Measurements from ENCODE around the gene VWA3A. TPM values are rescaled to one million over a fixed set of nuclear protein-coding genes. Genes with fewer than 3 reads are reported as not detected.

VWA3A gene
- total RNA-seq, 1 donor from 2014 or later: 0.25 TPM

DNA sequence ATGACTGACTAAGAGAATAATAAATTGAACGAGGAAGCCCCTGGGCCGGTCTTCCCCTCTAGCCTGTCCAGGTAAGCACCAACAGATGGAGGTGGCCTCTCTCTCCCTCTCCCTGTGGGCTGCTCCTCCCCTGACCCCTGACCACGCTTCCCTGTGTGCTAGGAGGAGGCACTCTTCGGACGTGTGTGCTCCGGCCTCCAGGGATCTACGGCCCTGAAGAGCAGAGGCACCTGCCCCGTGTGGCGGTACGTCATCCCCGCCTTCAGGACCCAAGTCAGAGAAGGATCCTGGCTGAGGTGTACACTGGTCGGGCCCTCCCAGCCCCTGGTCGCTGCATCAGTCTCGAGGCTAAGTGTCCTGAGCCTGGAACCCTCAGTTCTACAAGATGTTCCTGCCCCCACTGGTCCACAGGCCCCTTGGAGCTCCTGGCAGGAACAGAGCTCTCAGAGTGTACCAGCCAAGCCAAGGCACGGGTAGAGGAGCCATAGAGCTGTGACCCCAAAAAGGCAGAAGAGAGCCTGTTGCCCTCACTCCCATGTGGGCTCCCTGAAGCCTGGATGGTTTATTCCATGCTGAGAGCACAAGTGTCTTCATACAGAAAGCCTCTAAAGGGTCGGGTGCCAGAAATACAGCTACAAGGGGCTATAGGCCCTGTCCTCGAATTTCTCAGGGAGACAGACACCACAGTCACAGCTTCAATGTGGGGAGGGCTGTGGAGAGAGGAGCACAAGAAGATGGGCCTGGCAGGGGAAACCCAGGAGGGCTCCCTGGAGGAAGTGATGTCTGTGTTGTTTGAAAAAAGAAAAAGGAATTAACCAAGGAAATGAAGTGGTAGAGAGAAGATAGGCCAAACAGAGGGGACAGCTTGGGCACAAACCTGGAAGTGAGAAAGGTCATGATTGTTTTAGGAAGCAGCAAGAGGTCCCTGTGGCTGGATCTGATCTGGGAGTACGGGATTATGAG is 85.9 kb downstream of the VWA3A start:
- H3K4me1 ChIP-seq: no peaks in the 10 kb centered on the region
- H3K27me3 ChIP-seq (ENCODE audit: low read depth): no peaks in the 10 kb centered on the region
- H3K4me3 ChIP-seq: no peak overlapping the region
- intact Hi-C loops (cut with micrococcal nuclease): loop anchor here (10.0 kb wide), 1 partner anchor 73 kb away; no protein-coding TSS in a partner anchor
- no peak overlapping the region for H3K27ac ChIP-seq (replicated peaks)
- no peaks in the 10 kb centered on the region for H3K9me3 ChIP-seq (replicated peaks)
- H3K36me3 ChIP-seq: no peaks in the 10 kb centered on the region
- DNase-seq: no peak
- TF ChIP-seq, protein P1, sequence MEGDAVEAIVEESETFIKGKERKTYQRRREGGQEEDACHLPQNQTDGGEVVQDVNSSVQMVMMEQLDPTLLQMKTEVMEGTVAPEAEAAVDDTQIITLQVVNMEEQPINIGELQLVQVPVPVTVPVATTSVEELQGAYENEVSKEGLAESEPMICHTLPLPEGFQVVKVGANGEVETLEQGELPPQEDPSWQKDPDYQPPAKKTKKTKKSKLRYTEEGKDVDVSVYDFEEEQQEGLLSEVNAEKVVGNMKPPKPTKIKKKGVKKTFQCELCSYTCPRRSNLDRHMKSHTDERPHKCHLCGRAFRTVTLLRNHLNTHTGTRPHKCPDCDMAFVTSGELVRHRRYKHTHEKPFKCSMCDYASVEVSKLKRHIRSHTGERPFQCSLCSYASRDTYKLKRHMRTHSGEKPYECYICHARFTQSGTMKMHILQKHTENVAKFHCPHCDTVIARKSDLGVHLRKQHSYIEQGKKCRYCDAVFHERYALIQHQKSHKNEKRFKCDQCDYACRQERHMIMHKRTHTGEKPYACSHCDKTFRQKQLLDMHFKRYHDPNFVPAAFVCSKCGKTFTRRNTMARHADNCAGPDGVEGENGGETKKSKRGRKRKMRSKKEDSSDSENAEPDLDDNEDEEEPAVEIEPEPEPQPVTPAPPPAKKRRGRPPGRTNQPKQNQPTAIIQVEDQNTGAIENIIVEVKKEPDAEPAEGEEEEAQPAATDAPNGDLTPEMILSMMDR (IDR thresholded peaks at IDR 0.05; ENCODE audit: borderline replicate concordance): no peak

DNA sequence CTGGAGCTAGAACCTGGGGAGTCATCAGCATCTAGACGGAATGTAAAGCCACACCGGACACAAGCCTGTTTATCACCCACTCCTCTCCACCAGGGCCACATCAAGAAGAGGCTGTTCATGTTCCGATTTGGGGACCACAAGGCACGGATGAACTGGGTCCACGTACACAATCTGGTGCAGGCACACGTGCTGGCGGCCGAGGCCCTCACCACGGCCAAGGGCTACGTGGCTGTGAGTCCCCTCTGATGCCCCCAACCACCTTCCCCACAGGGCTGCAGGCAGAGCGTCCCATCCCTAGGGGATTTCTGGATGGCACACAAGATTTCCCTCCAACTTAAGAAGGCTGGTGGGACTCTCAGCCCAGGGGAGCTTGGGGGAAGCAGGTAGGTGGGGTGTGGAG is 89.1 kb downstream of the VWA3A start:
- intact Hi-C loops (cut with micrococcal nuclease): no loop called here
- H3K4me1 ChIP-seq: no peaks in the 10 kb centered on the region
- no peaks in the 10 kb centered on the region for H3K27me3 ChIP-seq (ENCODE audit: low read depth)
- H3K9me3 ChIP-seq (replicated peaks): no peaks in the 10 kb centered on the region
- H3K36me3 ChIP-seq: no peaks in the 10 kb centered on the region
- TF ChIP-seq, protein P1 (IDR thresholded peaks at IDR 0.05; ENCODE audit: borderline replicate concordance): no peak
- H3K4me3 ChIP-seq: no peak overlapping the region
- no peak for DNase-seq
- no peak overlapping the region for H3K27ac ChIP-seq (replicated peaks)

DNA sequence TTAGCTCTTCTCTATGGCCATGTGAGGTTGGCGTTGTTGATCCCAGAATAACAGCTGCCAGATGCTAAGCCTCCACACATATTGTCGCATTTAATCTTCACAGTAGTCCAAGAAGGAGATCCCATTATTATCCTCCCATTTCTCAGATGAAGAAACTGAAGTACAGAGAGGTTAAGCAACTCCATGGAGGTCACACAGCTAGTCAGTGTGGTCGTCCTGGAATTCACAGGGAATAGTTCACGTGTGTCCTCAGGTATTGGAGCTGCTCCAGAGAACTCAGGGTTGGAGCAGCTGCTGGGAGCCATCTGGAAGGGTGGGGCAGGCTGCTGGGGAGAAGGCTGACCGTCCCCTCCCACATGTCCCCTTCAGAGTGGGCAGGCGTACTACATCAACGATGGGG is 89.5 kb downstream of the VWA3A start:
- DNase-seq: no peak
- no peaks in the 10 kb centered on the region for H3K9me3 ChIP-seq (replicated peaks)
- TF ChIP-seq, protein P1 (IDR thresholded peaks at IDR 0.05; ENCODE audit: borderline replicate concordance): no peak
- H3K27me3 ChIP-seq (ENCODE audit: low read depth): no peaks in the 10 kb centered on the region
- no peak overlapping the region for H3K4me3 ChIP-seq
- H3K27ac ChIP-seq (replicated peaks): no peak overlapping the region
- intact Hi-C loops (cut with micrococcal nuclease): no loop called here
- H3K4me1 ChIP-seq: no peaks in the 10 kb centered on the region
- no peaks in the 10 kb centered on the region for H3K36me3 ChIP-seq

DNA sequence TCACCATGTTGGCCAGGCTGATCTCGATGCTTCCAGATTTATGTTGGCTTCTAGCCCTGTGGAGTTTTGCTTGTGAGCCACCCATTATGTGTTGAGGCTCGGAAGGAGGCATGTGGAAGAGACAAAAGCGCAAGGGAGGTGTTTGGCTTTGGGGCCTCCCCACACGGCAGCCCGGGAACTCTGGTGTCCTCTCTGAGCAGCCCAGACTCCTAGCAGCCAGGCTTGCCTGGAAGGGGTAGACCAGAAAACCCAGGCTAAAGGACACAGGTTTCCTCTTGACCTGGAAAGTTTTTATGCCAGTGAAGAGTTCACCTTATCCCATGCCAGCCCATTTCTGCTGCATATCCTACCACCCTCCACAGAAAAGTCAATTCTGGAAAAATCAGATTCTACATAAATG is 91.0 kb downstream of the VWA3A start:
- H3K36me3 ChIP-seq: no peaks in the 10 kb centered on the region
- no peak overlapping the region for H3K4me3 ChIP-seq
- TF ChIP-seq, protein P1 (IDR thresholded peaks at IDR 0.05; ENCODE audit: borderline replicate concordance): no peak
- no peak for DNase-seq
- intact Hi-C loops (cut with micrococcal nuclease): no loop called here
- H3K4me1 ChIP-seq: peaks cover 2% of the 10 kb centered on the region
- no peak overlapping the region for H3K27ac ChIP-seq (replicated peaks)
- no peaks in the 10 kb centered on the region for H3K9me3 ChIP-seq (replicated peaks)
- H3K27me3 ChIP-seq (ENCODE audit: low read depth): no peaks in the 10 kb centered on the region

DNA sequence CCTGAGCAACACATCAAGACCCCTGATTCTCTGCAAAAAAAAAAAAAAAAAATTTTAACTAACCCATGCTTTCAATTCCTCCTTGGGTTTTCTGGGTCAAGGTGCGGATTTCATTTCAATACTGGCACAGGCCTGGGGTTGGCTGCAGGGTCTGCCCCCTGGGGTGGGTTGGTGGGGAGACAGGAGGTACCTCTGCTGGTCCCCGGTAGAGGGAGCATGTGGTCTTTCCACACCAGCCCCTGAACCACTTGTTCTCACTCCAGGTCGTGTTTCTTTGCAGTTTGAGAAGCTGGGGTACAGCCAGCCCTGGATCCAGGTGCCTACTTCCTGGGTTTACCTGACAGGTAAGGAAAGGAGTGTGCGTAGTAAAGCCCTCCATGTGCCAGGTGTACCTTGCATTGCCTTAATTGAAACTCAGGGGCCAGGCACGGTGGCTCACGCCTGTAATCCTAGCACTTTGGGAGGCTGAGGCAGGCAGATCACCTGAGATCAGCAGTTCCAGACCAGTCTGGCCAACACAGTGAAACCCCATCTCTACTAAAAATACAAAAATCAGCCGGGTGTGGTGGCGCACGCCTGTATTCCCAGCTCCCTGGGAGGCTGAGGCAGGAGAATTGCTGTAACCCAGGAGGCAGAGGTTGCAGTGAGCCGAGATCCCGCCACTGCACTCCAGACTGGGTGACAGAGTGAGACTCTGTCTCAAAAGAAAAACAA is 91.7 kb downstream of the VWA3A start:
- intact Hi-C loops (cut with micrococcal nuclease): no loop called here
- peaks cover 9% of the 10 kb centered on the region for H3K4me1 ChIP-seq
- no peaks in the 10 kb centered on the region for H3K27me3 ChIP-seq (ENCODE audit: low read depth)
- TF ChIP-seq, protein P1 (IDR thresholded peaks at IDR 0.05; ENCODE audit: borderline replicate concordance): peak; percentile 14
- H3K9me3 ChIP-seq (replicated peaks): no peaks in the 10 kb centered on the region
- no peak for DNase-seq
- no peaks in the 10 kb centered on the region for H3K36me3 ChIP-seq
- no peak overlapping the region for H3K4me3 ChIP-seq
- no peak overlapping the region for H3K27ac ChIP-seq (replicated peaks)
